K562 (cell line): ENCODE data around the gene ATP2A2. TPM values are rescaled to one million over a fixed set of nuclear protein-coding genes. Genes with fewer than 3 reads are reported as not detected.

Source experiments
- ATAC-seq: fragments of 200-7000 bp; cut with Tn5 transposase; 3 replicates; pipeline ENCODE4 v1.9.1; 2020; ENCODE audit warnings: moderate library complexity
- BruUV-seq: library from RNA; stranded (reverse); fragments of 400-500 nt; replicated peaks from 2 replicates; lab custom pipeline; 2021; lab: Mats Ljungman, UMichigan
- CTCF ChIA-PET: fragments of 300-600 bp; formaldehyde crosslinking; extraction: SDS; loops from one replicate; lab custom pipeline; 2021; ENCODE audit warnings: low intra/inter-chr PET ratio; lab: Yijun Ruan, JAX
- POLR2A ChIA-PET: fragments of 300-600, 350-650 bp; sonication (Branson Sonifier 250); formaldehyde crosslinking; extraction: SDS; loops from one replicate; lab custom pipeline; 2021; ENCODE audit warnings: antibody characterized with exemption, inconsistent platforms; lab: Yijun Ruan, JAX
- DNase-seq, 4 experiments: peaks; one replicate each; pipeline versions ENCODE4 v3.0.0 to v3.0.0-alpha.2; 2011 to 2018; ENCODE audit warnings: low spot score in 3 of 4, mixed read lengths in 3 of 4; ENCODE audit errors: extremely low read depth in 1 of 4
- FAIRE-seq: peaks from 2 replicates; lab custom pipeline; 2011; peaks lifted over from hg19 to GRCh38; lab: Jason Lieb, UNC
- H2AFZ ChIP-seq: 2 replicates; pipeline ENCODE4 v1.6.0; 2011; ENCODE audit warnings: low read depth, low read length, control low read depth, inconsistent platforms
- H3K27ac ChIP-seq: fragments of 200-600 bp; 3 replicates; pipeline ENCODE4 v1.8.0; 2011; ENCODE audit warnings: low read depth, mild to moderate bottlenecking, control low read depth, inconsistent platforms, low read length, moderate library complexity, mixed read lengths; ENCODE audit errors: extremely low read depth
- H3K27me3 ChIP-seq, 2 experiments: fragments of 300-600 bp in 1 of 2; 2 replicates in 1 of 2; 3 replicates in 1 of 2; pipeline versions ENCODE4 v1.6.0 to v1.8.0; 2011; ENCODE audit warnings: inconsistent platforms in 2 of 2, low read length in 2 of 2, mild to moderate bottlenecking in 1 of 2, mixed read lengths in 1 of 2, moderate library complexity in 1 of 2; ENCODE audit not compliant: control insufficient read depth in 2 of 2, insufficient read depth in 2 of 2
- H3K36me3 ChIP-seq: fragments of 300-600 bp; 3 replicates; pipeline ENCODE4 v1.8.0; 2011; ENCODE audit warnings: mild to moderate bottlenecking, low read length, inconsistent platforms; ENCODE audit not compliant: control insufficient read depth, insufficient read depth
- H3K4me1 ChIP-seq, 2 experiments: fragments of 200-600 bp in 1 of 2; replicated peaks in 1 of 2; 2 replicates in 1 of 2; 3 replicates in 1 of 2; pipeline versions ENCODE4 v1.5.1 to v1.8.0; 2011; ENCODE audit warnings: inconsistent platforms in 2 of 2, low read length in 2 of 2, mild to moderate bottlenecking in 1 of 2, mixed read lengths in 1 of 2, moderate library complexity in 1 of 2; ENCODE audit not compliant: control insufficient read depth in 2 of 2, insufficient read depth in 2 of 2
- H3K4me2 ChIP-seq: 2 replicates; pipeline ENCODE4 v1.6.1; 2011; ENCODE audit warnings: low read length, control low read depth, inconsistent platforms, mixed read lengths; ENCODE audit not compliant: insufficient read depth
- H3K4me3 ChIP-seq: fragments of 200-600 bp; sonication (generic), shearing (Covaris generic); 2 replicates; pipeline ENCODE4 v1.5.1; 2016; ENCODE audit warnings: control low read depth, inconsistent platforms
- H3K79me2 ChIP-seq: fragments of 200-600 bp; 3 replicates; pipeline ENCODE4 v1.8.0; 2011; ENCODE audit warnings: low read length, inconsistent platforms; ENCODE audit not compliant: control insufficient read depth, insufficient read depth
- H3K9ac ChIP-seq, 2 experiments: 2 replicates each; pipeline versions ENCODE4 v1.6.0 to v1.6.1; 2011; ENCODE audit warnings: low read depth in 2 of 2, low read length in 2 of 2, control low read depth in 1 of 2, inconsistent platforms in 1 of 2, mild to moderate bottlenecking in 1 of 2, mixed read lengths in 1 of 2; ENCODE audit not compliant: insufficient read depth in 1 of 2
- H3K9me1 ChIP-seq: one replicate; pipeline ENCODE4 v1.6.0; 2011; ENCODE audit warnings: inconsistent platforms, mild to moderate bottlenecking, low read length, moderate library complexity; ENCODE audit not compliant: control insufficient read depth, insufficient read depth
- H3K9me3 ChIP-seq: replicated peaks from 2 replicates; pipeline ENCODE4 v1.5.1; 2011; ENCODE audit warnings: low read depth, low read length, inconsistent platforms; ENCODE audit not compliant: control insufficient read depth, insufficient read depth
- H4K20me1 ChIP-seq: replicated peaks from 2 replicates; pipeline ENCODE4 v1.6.1; 2011; ENCODE audit warnings: low read length, inconsistent platforms, mixed read lengths; ENCODE audit not compliant: control insufficient read depth, insufficient read depth
- ATF6 ChIP-seq: sonication (generic); formaldehyde crosslinking; IDR thresholded peaks from 2 replicates; pipeline ENCODE4 v1.4.0; 2020; ENCODE audit warnings: mild to moderate bottlenecking, missing genetic modification reagents
- BRD4 ChIP-seq: fragments of 200-600 bp; sonication (generic); IDR thresholded peaks from 2 replicates; pipeline ENCODE4 v1.6.1; 2017; ENCODE audit warnings: inconsistent platforms
- BRF1 ChIP-seq: IDR thresholded peaks from 3 replicates; pipeline ENCODE4 v1.6.1; 2011; ENCODE audit warnings: borderline replicate concordance, mild to moderate bottlenecking; ENCODE audit not compliant: insufficient read length; ENCODE audit errors: extremely low read depth
- HNRNPL ChIP-seq: fragments of 200-400 bp; formaldehyde crosslinking; IDR thresholded peaks from 2 replicates; pipeline ENCODE4 v1.6.1; 2017; ENCODE audit warnings: low read depth, mild to moderate bottlenecking, low read length
- MEF2A ChIP-seq: IDR thresholded peaks from 2 replicates; pipeline ENCODE4 v1.6.1; 2011; ENCODE audit warnings: low read depth, mild to moderate bottlenecking, low read length, moderate library complexity; ENCODE audit not compliant: control insufficient read depth
- POLR3G ChIP-seq: IDR thresholded peaks from 2 replicates; pipeline ENCODE4 v1.6.1; 2011; ENCODE audit not compliant: insufficient read length, insufficient replicate concordance; ENCODE audit errors: extremely low read depth
- ZNF316 ChIP-seq: fragments of 450-650 bp; IDR thresholded peaks from 2 replicates; pipeline ENCODE4 v1.6.1; 2016
- ZNF444 ChIP-seq: fragments of 250-450 bp; sonication (Bioruptor Pico); IDR thresholded peaks from 2 replicates; pipeline ENCODE4 v1.4.0; 2020; ENCODE audit warnings: mild to moderate bottlenecking, moderate library complexity
- ZNF76 ChIP-seq: fragments of 250-450 bp; sonication (Bioruptor Pico); IDR thresholded peaks from 2 replicates; pipeline ENCODE4 v1.4.0; 2020; ENCODE audit warnings: mild to moderate bottlenecking, moderate library complexity, borderline replicate concordance
- ZNF77 ChIP-seq: fragments of 250-450 bp; sonication (Bioruptor Pico); IDR thresholded peaks from 2 replicates; pipeline ENCODE4 v1.5.0; 2020
- WGBS: fragments of 100-300 bp; shearing (Covaris generic); methylation state at CpG from one replicate; pipeline ENCODE4 v1.1.6; 2016; ENCODE audit warnings: low coverage, mixed read lengths; ENCODE audit not compliant: insufficient coverage; ENCODE audit errors: missing lambda C conversion rate; 5-methylcytosine and 5-hydroxymethylcytosine counted together
- in situ Hi-C: fragments of 300-500 bp; cut with MboI; formaldehyde crosslinking; loops from 4 replicates; pipeline ENCODE4 v1.15.0; 2018; ENCODE audit warnings: inconsistent platforms, mixed read lengths
- intact Hi-C: fragments of 100-400 bp; cut with micrococcal nuclease; formaldehyde crosslinking; loops from 2 replicates; pipeline ENCODE4 v1.14.2; 2022
- polyA plus RNA-seq, 8 experiments: library from polyadenylated mRNA; depleted of rRNA in 4 of 8; stranded (reverse) in 5 of 8; unstranded in 3 of 8; fragments of >200 nt; fragmentation: Nextera tagmentation in 2 of 8; fragmentation: Illumina TruSeq in 1 of 8; extraction: Ambion mirVana in 2 of 8; extraction: Trizol in 1 of 8; gene quantifications; 2 replicates each; pipeline versions ENCODE4 v1.2.1 to v1.2.3, GENCODE V29; 2011 to 2014; ENCODE audit warnings: inconsistent platforms in 1 of 8, missing spikeins in 1 of 8
- total RNA-seq, 7 experiments: library from RNA; depleted of rRNA in 6 of 7; stranded (reverse); fragments of >200 nt in 6 of 7; fragmentation: Illumina TruSeq in 2 of 7; extraction: Trizol in 2 of 7; gene quantifications; 2 replicates each; pipeline versions ENCODE4 v1.2.1 to v1.2.3, GENCODE V29; 2011 to 2021; ENCODE audit warnings: low replicate concordance in 1 of 7
- TF ChIP-seq, protein P1 (sequence below): fragments of 450-650 bp; IDR thresholded peaks from 2 replicates; pipeline ENCODE4 v1.6.1; 2016; ENCODE audit warnings: borderline replicate concordance

Gene ATP2A2
- total and polyA plus RNA-seq, 9 of the 15 experiments (the other 6 are each of a cell fraction or from before 2014, with no cell fraction given): 5.2 to 205 (median 51.6) TPM

- TF ChIP-seq ATF6 (CRISPR knock-in tag) (no peak), POLR3G (no peak), HNRNPL (no peak)
- TF ChIP-seq, all 486 proteins: peak for 0
Observed at GRCh38 chr12:110249716-110250225, 31.3 kb upstream of the ATP2A2 start (continued).

DNA sequence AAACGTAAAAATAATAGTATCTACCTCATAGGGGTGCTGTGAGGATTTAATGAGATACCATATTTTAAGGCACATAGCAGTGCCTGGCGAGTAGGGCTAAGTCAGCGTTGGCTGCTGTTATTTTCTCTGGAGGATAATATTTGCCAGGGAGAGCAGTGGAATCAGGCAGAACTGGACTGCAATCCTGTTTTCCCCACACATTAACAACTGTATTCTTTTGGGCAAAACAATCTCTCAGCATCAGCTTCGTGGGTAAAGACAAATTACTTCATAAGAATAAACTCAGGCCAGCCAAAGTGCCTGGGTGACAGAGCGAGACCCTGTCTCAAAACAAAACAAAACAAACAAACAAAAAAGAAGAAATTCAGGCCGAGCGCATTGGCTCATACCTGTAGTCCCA lies 29.7 kb upstream of the ATP2A2 start:
- H3K36me3 ChIP-seq: no peaks in the 10 kb centered on the region
- TF ChIP-seq, protein P1, sequence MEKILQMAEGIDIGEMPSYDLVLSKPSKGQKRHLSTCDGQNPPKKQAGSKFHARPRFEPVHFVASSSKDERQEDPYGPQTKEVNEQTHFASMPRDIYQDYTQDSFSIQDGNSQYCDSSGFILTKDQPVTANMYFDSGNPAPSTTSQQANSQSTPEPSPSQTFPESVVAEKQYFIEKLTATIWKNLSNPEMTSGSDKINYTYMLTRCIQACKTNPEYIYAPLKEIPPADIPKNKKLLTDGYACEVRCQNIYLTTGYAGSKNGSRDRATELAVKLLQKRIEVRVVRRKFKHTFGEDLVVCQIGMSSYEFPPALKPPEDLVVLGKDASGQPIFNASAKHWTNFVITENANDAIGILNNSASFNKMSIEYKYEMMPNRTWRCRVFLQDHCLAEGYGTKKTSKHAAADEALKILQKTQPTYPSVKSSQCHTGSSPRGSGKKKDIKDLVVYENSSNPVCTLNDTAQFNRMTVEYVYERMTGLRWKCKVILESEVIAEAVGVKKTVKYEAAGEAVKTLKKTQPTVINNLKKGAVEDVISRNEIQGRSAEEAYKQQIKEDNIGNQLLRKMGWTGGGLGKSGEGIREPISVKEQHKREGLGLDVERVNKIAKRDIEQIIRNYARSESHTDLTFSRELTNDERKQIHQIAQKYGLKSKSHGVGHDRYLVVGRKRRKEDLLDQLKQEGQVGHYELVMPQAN: no peak
- TF ChIP-seq BRD4 (no peak), ZNF444 (no peak), ZNF76 (CRISPR knock-in tag) (no peak), MEF2A (no peak), ZNF77 (no peak), ZNF316 (no peak), BRF1 (no peak)
- ATAC-seq (no peak), DNase-seq (no peak), FAIRE-seq (no peak)
- ChIA-PET CTCF (no interaction called here), POLR2A (interaction anchor here (1.1 to 3.9 kb wide), 3 partner anchors 10 to 27 kb away, joined by 3 to 12 read pairs (median 5); no protein-coding TSS in a partner anchor)
- no peaks in the 10 kb centered on the region for H3K9me1 ChIP-seq
- H3K4me1 ChIP-seq: peaks cover 5 to 9% of the 10 kb centered on the region in 2 experiments; a peak in 3 of 5 replicates
- no peak overlapping the region for H3K9ac ChIP-seq
- no peak overlapping the region for H3K4me2 ChIP-seq
- WGBS: 60% methylated on average over 7 of the region's 7 CpGs
- no TSS peak for BruUV-seq
- H3K27me3 ChIP-seq: no peaks in the 10 kb centered on the region
- H3K79me2 ChIP-seq: no peaks in the 10 kb centered on the region
- no peaks in the 10 kb centered on the region for H3K9me3 ChIP-seq
- no peak overlapping the region for H3K27ac ChIP-seq
- intact Hi-C loops: loop anchor here (2.0 kb wide), 1 partner anchor 69 kb away; no protein-coding TSS in a partner anchor
- in situ Hi-C loops: no loop called here
- H3K4me3 ChIP-seq: no peak overlapping the region
- H4K20me1 ChIP-seq: no peaks in the 10 kb centered on the region
- H2AFZ ChIP-seq: no peak overlapping the region
